Measurements from ENCODE around the gene MYH10.

MYH10 gene

GRCh38 chr17:8445536-8445935 lies 185.0 kb downstream of the MYH10 start:
- no peak for DNase-seq (ENCODE audit: low read depth in 2 of 2)

GRCh38 chr17:8444494-8444893 lies 186.0 kb downstream of the MYH10 start:
- no peak for DNase-seq (ENCODE audit: low read depth in 2 of 2)

GRCh38 chr17:8443756-8444155 lies 186.8 kb downstream of the MYH10 start:
- no peak for DNase-seq (ENCODE audit: low read depth in 2 of 2)

GRCh38 chr17:8442310-8442709 lies 188.2 kb downstream of the MYH10 start:
- DNase-seq (ENCODE audit: low read depth in 2 of 2), result no peak

- DNase-seq (ENCODE audit: low read depth in 2 of 2), result no peak
Measured at GRCh38 chr17:8441690-8442089, 188.8 kb downstream of the MYH10 start.

GRCh38 chr17:8439681-8440080 lies 190.8 kb downstream of the MYH10 start:
- DNase-seq (ENCODE audit: low read depth in 2 of 2), result no peak

GRCh38 chr17:8438441-8438840 lies 192.1 kb downstream of the MYH10 start:
- DNase-seq (ENCODE audit: low read depth in 2 of 2), result no peak

GRCh38 chr17:8436844-8437171 lies 193.7 kb downstream of the MYH10 start:
- no peak for DNase-seq (ENCODE audit: low read depth in 2 of 2)

- DNase-seq (ENCODE audit: low read depth in 2 of 2), result peak; percentile 49 to 50
Measured at GRCh38 chr17:8436169-8436843, 194.2 kb downstream of the MYH10 start.

- peak; percentile 99 for DNase-seq (ENCODE audit: low read depth in 2 of 2)
Measured at GRCh38 chr17:8435245-8436168, 195.0 kb downstream of the MYH10 start, which contains the start of gene NDEL1. TSS of gene NDEL1 (plus strand) at chr17:8435884. CDS start at chr17:8444272, 8,388 bp downstream.

- no peak for DNase-seq (ENCODE audit: low read depth in 2 of 2)
Measured at GRCh38 chr17:8430966-8431365, 199.6 kb downstream of the MYH10 start.

- no peak for DNase-seq (ENCODE audit: low read depth in 2 of 2)
Measured at GRCh38 chr17:8426802-8427201, 203.7 kb downstream of the MYH10 start.

- no peak for DNase-seq (ENCODE audit: low read depth in 2 of 2)
Measured at GRCh38 chr17:8426094-8426720, 204.3 kb downstream of the MYH10 start.

All from stimulated activated CD4-positive, alpha-beta T cell treated with anti-CD3 and anti-CD28 coated beads, Interleukin-15, amount 100 ng/mL, for 48 hours (primary cell).